ENCODE results near the gene USP13. TPM values are rescaled to one million over a fixed set of nuclear protein-coding genes. Genes with fewer than 3 reads are reported as not detected.

Gene USP13
- total RNA-seq (2014; rRNA removed; shearing (Covaris generic)) = 10.5 and 14.2 TPM in 2 replicates

GRCh38 chr3:179652447-179653095 is at the start of gene USP13:
USP13 (plus strand) TSS chr3:179653040; CDS start chr3:179653226, 186 bp downstream.
- Histone ChIP-seq H3K9me3 (replicated peaks) (no peaks in the 10 kb centered on the region), H3K4me3 (peak within 1 kb of the TSS; percentile 93), H3K4me1 (replicated peaks) (0 out of 2 replicates have a peak, but pooled peaks cover 4% of the 10 kb centered on the region), H3K36me3 (peaks cover 15% of the 10 kb centered on the region), H3K27ac (peak within 1 kb of the TSS; percentile 79), H3K27me3 (replicated peaks) (no peaks in the 10 kb centered on the region)
- peak; percentile 64 to 70 for DNase-seq (ENCODE audit: low read depth in 1 of 2, low spot score in 2 of 2)

- Histone ChIP-seq H3K27ac (no peak overlapping the region), H3K4me3 (peak overlapping the region; percentile 65; the same call in 1 of the 2 replicates), H3K4me1 (replicated peaks) (no peaks in the 10 kb centered on the region), H3K9me3 (replicated peaks) (no peaks in the 10 kb centered on the region), H3K27me3 (replicated peaks) (no peaks in the 10 kb centered on the region), H3K36me3 (peaks cover 51% of the 10 kb centered on the region)
- no peak for DNase-seq (ENCODE audit: low read depth in 1 of 2, low spot score in 2 of 2)
Observed at GRCh38 chr3:179603321-179603720, 49.5 kb upstream of the USP13 start.

GRCh38 chr3:179603831-179604230 is 49.0 kb upstream of the USP13 start:
- no peaks in the 10 kb centered on the region for H3K9me3 ChIP-seq (replicated peaks)
- H3K36me3 ChIP-seq = peaks cover 46% of the 10 kb centered on the region
- peak overlapping the region; percentile 84 for H3K27ac ChIP-seq
- no peaks in the 10 kb centered on the region for H3K27me3 ChIP-seq (replicated peaks)
- peak overlapping the region; percentile 65 for H3K4me3 ChIP-seq
- DNase-seq (ENCODE audit: low read depth in 1 of 2, low spot score in 2 of 2) = no peak
- no peaks in the 10 kb centered on the region for H3K4me1 ChIP-seq (replicated peaks)

- Histone ChIP-seq H3K27me3 (replicated peaks) (no peaks in the 10 kb centered on the region), H3K9me3 (replicated peaks) (no peaks in the 10 kb centered on the region), H3K36me3 (peaks cover 42% of the 10 kb centered on the region), H3K4me1 (replicated peaks) (no peaks in the 10 kb centered on the region), H3K27ac (peak within 1 kb of the TSS; percentile 84), H3K4me3 (peak within 1 kb of the TSS; percentile 65)
- DNase-seq (ENCODE audit: low read depth in 1 of 2, low spot score in 2 of 2) = peak; percentile 90 to 91
Observed at GRCh38 chr3:179604321-179605078, 48.3 kb upstream of the USP13 start, which contains the start of the genes MRPL47 and NDUFB5. MRPL47 (minus strand) TSS chr3:179604638; CDS start chr3:179604624, 14 bp downstream. NDUFB5 (plus strand) TSS chr3:179604794; CDS start chr3:179604816, 22 bp downstream.

- Histone ChIP-seq H3K27ac (no peak overlapping the region), H3K4me1 (replicated peaks) (no peaks in the 10 kb centered on the region), H3K4me3 (no peak overlapping the region), H3K27me3 (replicated peaks) (no peaks in the 10 kb centered on the region), H3K36me3 (peaks cover 25% of the 10 kb centered on the region), H3K9me3 (replicated peaks) (no peaks in the 10 kb centered on the region)
- no peak for DNase-seq (ENCODE audit: low read depth in 1 of 2, low spot score in 2 of 2)
Observed at GRCh38 chr3:179606534-179607085, 46.2 kb upstream of the USP13 start.

- no peak overlapping the region for H3K4me3 ChIP-seq
- no peak overlapping the region for H3K27ac ChIP-seq
- no peaks in the 10 kb centered on the region for H3K9me3 ChIP-seq (replicated peaks)
- H3K27me3 ChIP-seq (replicated peaks) = no peaks in the 10 kb centered on the region
- peaks cover 12% of the 10 kb centered on the region for H3K4me1 ChIP-seq (replicated peaks)
- no peak for DNase-seq (ENCODE audit: low read depth in 1 of 2, low spot score in 2 of 2)
- H3K36me3 ChIP-seq = peaks cover 15% of the 10 kb centered on the region
Observed at GRCh38 chr3:179608931-179609720, 43.7 kb upstream of the USP13 start.

- H3K36me3 ChIP-seq = peaks cover 15% of the 10 kb centered on the region
- H3K4me3 ChIP-seq = no peak overlapping the region
- H3K4me1 ChIP-seq (replicated peaks) = peaks cover 20% of the 10 kb centered on the region
- no peaks in the 10 kb centered on the region for H3K27me3 ChIP-seq (replicated peaks)
- no peak for DNase-seq (ENCODE audit: low read depth in 1 of 2, low spot score in 2 of 2)
- no peaks in the 10 kb centered on the region for H3K9me3 ChIP-seq (replicated peaks)
- no peak overlapping the region for H3K27ac ChIP-seq
Observed at GRCh38 chr3:179610066-179610465, 42.8 kb upstream of the USP13 start.

- peak overlapping the region; percentile 69 for H3K27ac ChIP-seq
- no peaks in the 10 kb centered on the region for H3K27me3 ChIP-seq (replicated peaks)
- H3K4me1 ChIP-seq (replicated peaks) = peaks cover 27% of the 10 kb centered on the region
- H3K36me3 ChIP-seq = peaks cover 20% of the 10 kb centered on the region
- no peaks in the 10 kb centered on the region for H3K9me3 ChIP-seq (replicated peaks)
- DNase-seq (ENCODE audit: low read depth in 1 of 2, low spot score in 2 of 2) = peak in 1 of 2 experiments; percentile 79
- no peak overlapping the region for H3K4me3 ChIP-seq
Observed at GRCh38 chr3:179613807-179614206, 39.0 kb upstream of the USP13 start.

- Histone ChIP-seq H3K4me3 (no peak overlapping the region), H3K9me3 (replicated peaks) (no peaks in the 10 kb centered on the region), H3K36me3 (peaks cover 29% of the 10 kb centered on the region), H3K4me1 (replicated peaks) (peaks cover 27% of the 10 kb centered on the region), H3K27me3 (replicated peaks) (no peaks in the 10 kb centered on the region), H3K27ac (peak overlapping the region; percentile 69)
- no peak for DNase-seq (ENCODE audit: low read depth in 1 of 2, low spot score in 2 of 2)
Observed at GRCh38 chr3:179615458-179616173, 37.2 kb upstream of the USP13 start.

GRCh38 chr3:179622023-179622422 is 30.8 kb upstream of the USP13 start:
- H3K4me3 ChIP-seq = no peak overlapping the region
- H3K36me3 ChIP-seq = peaks cover 61% of the 10 kb centered on the region
- DNase-seq (ENCODE audit: low read depth in 1 of 2, low spot score in 2 of 2) = no peak
- no peaks in the 10 kb centered on the region for H3K9me3 ChIP-seq (replicated peaks)
- H3K4me1 ChIP-seq (replicated peaks) = no peaks in the 10 kb centered on the region
- no peaks in the 10 kb centered on the region for H3K27me3 ChIP-seq (replicated peaks)
- no peak overlapping the region for H3K27ac ChIP-seq

- Histone ChIP-seq H3K4me3 (no peak overlapping the region), H3K27ac (no peak overlapping the region), H3K4me1 (replicated peaks) (no peaks in the 10 kb centered on the region), H3K36me3 (peaks cover 45% of the 10 kb centered on the region), H3K9me3 (replicated peaks) (no peaks in the 10 kb centered on the region), H3K27me3 (replicated peaks) (no peaks in the 10 kb centered on the region)
- no peak for DNase-seq (ENCODE audit: low read depth in 1 of 2, low spot score in 2 of 2)
Observed at GRCh38 chr3:179624451-179624850, 28.4 kb upstream of the USP13 start.

GRCh38 chr3:179630753-179631451 is 21.9 kb upstream of the USP13 start:
- Histone ChIP-seq H3K36me3 (peaks cover 2% of the 10 kb centered on the region), H3K4me1 (replicated peaks) (no peaks in the 10 kb centered on the region), H3K27ac (no peak overlapping the region), H3K4me3 (no peak overlapping the region), H3K9me3 (replicated peaks) (no peaks in the 10 kb centered on the region), H3K27me3 (replicated peaks) (no peaks in the 10 kb centered on the region)
- no peak for DNase-seq (ENCODE audit: low read depth in 1 of 2, low spot score in 2 of 2)

Measured in SJSA1 (cell line).